H1 (cell line): ENCODE results near the gene NETO2. TPM values are rescaled to one million over a fixed set of nuclear protein-coding genes. Genes with fewer than 3 reads are reported as not detected.

Experiments used
- CHD7 ChIP-seq: fragments of 300-600 bp; sonication (generic); IDR thresholded peaks from 2 replicates; pipeline ENCODE4 v1.7.1; 2012; ENCODE audit warnings: low read length, moderate library complexity, mild to moderate bottlenecking, inconsistent platforms; ENCODE audit not compliant: insufficient replicate concordance
- GABPA ChIP-seq: IDR thresholded peaks from 2 replicates; pipeline ENCODE4 v1.6.1; 2011; ENCODE audit warnings: mild to moderate bottlenecking, low read length, moderate library complexity, borderline replicate concordance; ENCODE audit not compliant: insufficient read depth
- HDAC6 ChIP-seq: IDR thresholded peaks from one replicate; pipeline ENCODE4 v1.7.1; 2012; ENCODE audit warnings: low read depth, mild to moderate bottlenecking, inconsistent platforms, low read length, moderate library complexity
- SIRT6 ChIP-seq: IDR thresholded peaks from one replicate; pipeline ENCODE4 v1.7.1; 2012; ENCODE audit warnings: low read length, inconsistent platforms
- SRF ChIP-seq: IDR thresholded peaks from 2 replicates; pipeline ENCODE4 v1.6.1; 2011; ENCODE audit warnings: mild to moderate bottlenecking, low read depth, low read length, moderate library complexity
- TBP ChIP-seq: IDR thresholded peaks from 2 replicates; pipeline ENCODE4 v1.6.1; 2011; ENCODE audit warnings: low read depth, low read length, improper control_type of control experiment
- polyA plus RNA-seq, 7 experiments: library from polyadenylated mRNA; depleted of rRNA in 3 of 7; stranded (reverse) in 5 of 7; unstranded in 2 of 7; fragments of >200 nt in 5 of 7; fragments of 200-250 nt in 2 of 7; gene quantifications; 1 replicate in 5 of 7; 2 replicates in 1 of 7; 4 replicates in 1 of 7; pipeline versions ENCODE4 v1.2.1 to v1.2.3, GENCODE V29; 2011 to 2013; ENCODE audit warnings: missing spikeins in 2 of 7, mixed read lengths in 2 of 7
- total RNA-seq: library from RNA; stranded (reverse); fragmentation: NEBNext Ultra II Directional; extraction: Animal tissue kit (Norgen Biotek cat#: 25700); gene quantifications from 2 replicates; pipeline ENCODE4 v1.2.1, GENCODE V29; 2021

Gene NETO2
- total and polyA plus RNA-seq, 2 of the 8 experiments (the other 6 are each of a cell fraction or from before 2014, with no cell fraction given) = 9.4 to 12.5 TPM

GRCh38 chr16:47033176-47033575, 110.6 kb downstream of the NETO2 start (continued):
- no peak for TF ChIP-seq CHD7
- no peak for TF ChIP-seq SIRT6
- TF ChIP-seq TBP = no peak
- no peak for TF ChIP-seq HDAC6
- no peak for TF ChIP-seq SRF
- TF ChIP-seq GABPA = no peak
